Esophagus squamous epithelium (tissue), 4 donors: ENCODE measurements around the gene DENND4B.
"Not testable (repeated sequence)": the region's sequence is repeated elsewhere in the genome, so short reads cannot be mapped to it uniquely, and the experiment has no call there.

Experiments used
- POLR2A ChIP-seq, 4 donors: fragments of 450-650 bp; IDR thresholded peaks; one replicate each; pipeline ENCODE4 v1.6.1; 2017; ENCODE audit warnings: antibody characterized with exemption in 4 of 4, mild to moderate bottlenecking in 4 of 4, moderate library complexity in 3 of 4
- TF ChIP-seq, protein P1 (sequence below), 6 experiments: fragments of 450-650 bp in 4 of 6; fragments of 200-600 bp in 2 of 6; sonication (generic) in 2 of 6; IDR thresholded peaks; one replicate each; pipeline ENCODE4 v1.5.1; 2016 to 2019; ENCODE audit warnings: antibody characterized with exemption in 6 of 6, mild to moderate bottlenecking in 4 of 6, moderate library complexity in 4 of 6

GRCh38 chr1:153981735-153982134, 35.2 kb upstream of the DENND4B start:
- TF ChIP-seq, protein P1, sequence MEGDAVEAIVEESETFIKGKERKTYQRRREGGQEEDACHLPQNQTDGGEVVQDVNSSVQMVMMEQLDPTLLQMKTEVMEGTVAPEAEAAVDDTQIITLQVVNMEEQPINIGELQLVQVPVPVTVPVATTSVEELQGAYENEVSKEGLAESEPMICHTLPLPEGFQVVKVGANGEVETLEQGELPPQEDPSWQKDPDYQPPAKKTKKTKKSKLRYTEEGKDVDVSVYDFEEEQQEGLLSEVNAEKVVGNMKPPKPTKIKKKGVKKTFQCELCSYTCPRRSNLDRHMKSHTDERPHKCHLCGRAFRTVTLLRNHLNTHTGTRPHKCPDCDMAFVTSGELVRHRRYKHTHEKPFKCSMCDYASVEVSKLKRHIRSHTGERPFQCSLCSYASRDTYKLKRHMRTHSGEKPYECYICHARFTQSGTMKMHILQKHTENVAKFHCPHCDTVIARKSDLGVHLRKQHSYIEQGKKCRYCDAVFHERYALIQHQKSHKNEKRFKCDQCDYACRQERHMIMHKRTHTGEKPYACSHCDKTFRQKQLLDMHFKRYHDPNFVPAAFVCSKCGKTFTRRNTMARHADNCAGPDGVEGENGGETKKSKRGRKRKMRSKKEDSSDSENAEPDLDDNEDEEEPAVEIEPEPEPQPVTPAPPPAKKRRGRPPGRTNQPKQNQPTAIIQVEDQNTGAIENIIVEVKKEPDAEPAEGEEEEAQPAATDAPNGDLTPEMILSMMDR (IDR thresholded peaks at IDR 0.05), result not testable (repeated sequence)
- TF ChIP-seq POLR2A (IDR thresholded peaks at IDR 0.05), result not testable (repeated sequence)
